GM18505 (cell line): ENCODE measurements around the gene TRPC6.

Experiments
- ATAC-seq: cut with Tn5 transposase; IDR thresholded peaks from one replicate; pipeline ENCODE4 v1.9.1; 2021; ENCODE audit not compliant: unreplicated experiment
- POLR2A ChIP-seq: IDR thresholded peaks from 4 replicates; pipeline ENCODE4 v1.6.1; 2011; ENCODE audit warnings: borderline replicate concordance; ENCODE audit not compliant: insufficient read depth, insufficient read length; ENCODE audit errors: extremely low read depth

The TRPC6 gene

DNA sequence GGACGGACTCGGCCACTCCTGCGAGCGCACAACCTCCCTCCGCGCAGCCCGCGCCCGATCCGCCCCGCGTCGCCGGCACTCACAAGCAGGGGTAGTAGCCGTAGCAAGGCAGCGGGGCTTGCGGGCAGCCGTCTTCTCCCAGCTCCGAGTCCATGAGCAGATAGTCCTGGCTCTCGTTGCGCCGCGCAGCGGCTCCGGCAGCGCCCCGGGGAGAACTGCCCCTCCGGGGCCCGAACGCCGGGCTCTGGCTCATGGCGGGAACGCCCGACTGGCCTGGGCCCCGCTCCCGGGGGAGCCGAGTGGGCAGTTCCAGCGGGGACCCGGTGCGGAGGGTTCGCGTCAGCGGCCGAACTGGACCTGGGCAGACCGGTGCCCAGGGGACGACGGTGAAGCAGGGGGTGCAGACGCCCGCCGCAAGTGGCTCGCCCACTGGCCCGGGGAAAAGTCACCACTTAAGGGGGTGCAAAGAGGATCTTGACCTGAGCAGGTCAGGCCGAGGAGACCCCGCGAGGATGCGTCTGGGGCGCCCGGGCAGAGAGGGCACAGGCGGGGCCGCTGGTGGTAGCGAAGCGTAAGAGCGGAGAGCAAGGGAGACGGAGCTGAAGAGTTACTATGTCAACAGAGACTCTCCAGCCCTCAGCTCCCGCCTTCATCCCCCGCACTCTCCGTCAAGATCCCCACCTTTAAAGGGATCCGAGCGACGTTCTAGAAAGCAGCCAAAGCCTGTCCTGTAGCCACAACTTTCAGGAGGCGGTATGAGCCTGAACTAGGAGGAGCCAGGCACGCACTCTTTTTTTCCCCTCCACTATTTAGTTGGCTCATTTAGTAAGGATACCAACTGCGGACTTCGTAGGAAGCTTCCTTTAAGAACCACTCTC is at the start of gene TRPC6:
Gene TRPC6 (minus strand): TSS at position 757 of the 878 bp plus-strand sequence. CDS start 504 bp downstream, at position 253.
- TF ChIP-seq POLR2A, result no peak
- no peak for ATAC-seq

DNA sequence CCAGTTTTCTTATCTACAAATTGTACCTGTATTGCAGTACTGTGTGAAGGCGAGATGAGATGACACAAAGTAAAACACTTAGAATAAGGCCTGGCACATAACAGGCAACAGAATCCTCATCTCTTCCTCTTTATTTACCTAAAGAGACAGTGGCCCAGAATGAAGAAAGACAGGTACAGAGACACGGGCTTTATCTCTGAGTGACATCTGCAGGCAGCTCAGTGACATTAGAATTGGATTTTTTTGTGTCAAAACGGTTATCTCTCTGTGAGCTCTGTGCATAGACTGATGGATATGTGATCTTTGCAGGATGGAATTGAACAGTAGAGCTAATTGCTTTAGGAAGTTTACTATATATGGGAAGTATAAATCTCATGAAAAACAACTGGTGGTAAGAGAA is 36.2 kb upstream of the TRPC6 start:
- TF ChIP-seq POLR2A, result no peak

DNA sequence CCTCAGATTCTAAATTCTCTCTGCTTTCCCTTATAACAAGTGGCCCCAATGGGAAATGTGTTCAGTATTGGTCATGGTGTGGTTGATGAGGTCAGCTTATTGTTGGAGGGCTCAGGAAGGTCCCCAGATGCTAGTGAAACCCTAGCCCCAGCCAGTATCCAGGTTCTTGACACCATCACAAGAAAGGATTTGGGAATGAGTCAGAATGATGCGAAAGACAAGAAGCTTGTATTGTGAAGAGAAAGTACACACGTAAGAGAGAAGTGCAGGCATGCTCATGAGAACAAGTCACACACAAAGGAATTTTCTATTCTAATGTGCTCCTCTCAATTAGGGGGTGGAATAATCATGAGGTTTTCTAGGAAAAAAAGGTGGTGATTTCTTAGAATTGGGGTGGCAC is 34.9 kb upstream of the TRPC6 start:
- no peak for TF ChIP-seq POLR2A
- no peak for ATAC-seq

More for the DNA sequence above, 36.2 kb upstream of the TRPC6 start:
- ATAC-seq, result no peak

DNA sequence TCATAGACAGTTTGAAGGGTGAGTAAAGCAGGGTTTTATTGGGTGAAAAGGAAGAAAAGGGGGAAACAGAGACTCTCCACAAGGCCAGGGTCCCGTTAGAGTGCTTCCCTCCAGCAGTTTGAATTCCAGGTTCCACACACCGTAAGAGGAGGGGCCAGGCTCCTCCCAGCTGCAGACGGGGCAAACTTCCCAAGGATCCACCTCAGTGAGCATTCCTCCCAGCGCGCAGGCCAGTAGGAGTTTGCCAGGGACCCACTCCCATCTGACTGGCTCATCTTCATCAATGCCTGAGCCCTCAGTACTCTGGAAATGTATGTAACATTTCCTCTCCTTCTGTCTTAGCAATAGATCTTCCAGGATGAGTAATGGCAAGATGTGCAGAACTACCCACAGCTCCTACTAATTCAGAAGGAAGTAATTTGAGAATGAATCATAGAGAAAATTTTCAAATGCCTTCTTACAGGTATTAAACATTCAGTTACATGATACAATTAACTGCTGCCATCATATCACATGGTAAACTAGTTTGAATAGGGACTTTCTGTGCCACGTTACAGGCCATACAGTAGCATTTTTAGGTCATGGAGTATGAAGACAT is 34.0 kb upstream of the TRPC6 start:
- ATAC-seq, result no peak
- no peak for TF ChIP-seq POLR2A

DNA sequence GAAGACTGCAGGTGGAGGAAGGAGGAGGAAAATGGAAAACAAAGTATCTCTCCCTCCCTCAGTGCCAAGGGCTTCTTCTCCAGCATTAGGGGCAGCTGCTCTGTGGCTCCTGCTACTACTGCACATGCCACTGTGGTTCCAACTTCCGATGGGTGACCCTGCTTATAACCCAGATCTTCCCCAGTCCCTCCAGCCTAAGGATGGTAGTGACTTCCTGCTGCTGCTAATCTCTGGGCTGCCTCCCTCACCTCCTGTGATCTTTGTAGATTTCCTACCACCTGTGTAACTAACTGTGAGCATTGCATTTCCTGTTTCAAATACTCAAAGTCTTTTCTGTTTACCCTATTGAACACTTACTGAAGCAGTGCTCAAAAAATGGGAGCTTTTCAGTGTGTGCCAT is 28.7 kb upstream of the TRPC6 start:
- TF ChIP-seq POLR2A, result no peak
- ATAC-seq, result no peak

DNA sequence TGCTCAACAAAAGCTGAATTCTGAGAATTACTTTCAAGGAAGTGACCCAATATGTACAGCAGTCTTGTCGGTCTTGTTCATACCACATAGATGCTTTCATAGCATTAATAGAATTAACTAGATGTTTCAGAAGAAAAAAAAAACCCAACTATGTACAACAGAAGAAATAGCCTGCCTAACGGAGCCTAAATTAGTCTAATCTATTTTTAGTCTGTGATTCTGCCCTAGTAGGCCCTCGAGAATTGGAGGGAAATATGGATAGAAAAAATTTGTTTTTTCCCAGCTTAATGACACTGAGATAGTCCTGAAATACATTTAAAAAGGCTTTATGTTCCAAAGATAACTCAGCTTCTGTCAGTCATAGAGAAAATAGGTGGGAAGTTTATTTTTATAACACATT is 17.1 kb upstream of the TRPC6 start:
- no peak for ATAC-seq
- no peak for TF ChIP-seq POLR2A

DNA sequence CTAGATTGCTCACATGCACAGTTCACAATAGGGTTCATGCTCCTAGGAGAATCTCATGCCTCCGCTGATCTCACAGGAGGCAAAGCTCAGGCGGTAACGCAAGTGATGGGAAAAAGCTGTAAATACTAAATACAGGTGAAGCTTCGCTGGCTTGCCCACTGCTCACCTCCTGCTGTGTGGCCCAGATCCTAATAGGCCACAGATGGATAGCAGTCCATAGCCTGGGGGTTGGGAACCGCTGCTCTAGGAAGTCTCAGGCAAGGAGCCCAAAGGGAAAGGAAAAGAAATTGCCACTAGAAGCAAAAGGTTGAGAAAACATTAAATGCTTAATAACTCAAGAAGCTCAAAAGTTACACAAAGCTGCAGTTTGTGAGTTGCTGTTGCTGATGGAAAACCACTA is 3.2 kb upstream of the TRPC6 start:
- no peak for ATAC-seq

DNA sequence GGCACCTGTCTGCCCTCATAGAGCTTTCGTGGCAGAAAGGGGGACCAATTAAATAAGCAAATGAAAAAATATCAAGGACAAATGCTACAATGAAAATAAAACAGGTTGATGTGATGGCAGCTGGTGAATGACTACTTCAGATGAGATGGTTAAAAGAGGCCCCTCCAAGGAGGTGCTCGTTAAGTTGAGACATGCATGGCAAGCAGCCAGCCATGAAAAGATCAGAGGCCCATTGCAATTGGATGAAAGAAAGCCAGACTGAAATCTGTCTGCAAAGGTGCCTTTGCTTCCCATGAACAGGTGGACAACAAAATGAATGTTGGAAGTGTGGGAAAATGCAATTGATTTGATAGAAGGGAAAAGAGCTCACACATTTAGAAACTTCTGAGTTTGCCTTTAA is 848 bp upstream of the TRPC6 start:
- TF ChIP-seq POLR2A, result no peak
- ATAC-seq, result no peak

More for the DNA sequence above, 3.2 kb upstream of the TRPC6 start:
- TF ChIP-seq POLR2A, result no peak

DNA sequence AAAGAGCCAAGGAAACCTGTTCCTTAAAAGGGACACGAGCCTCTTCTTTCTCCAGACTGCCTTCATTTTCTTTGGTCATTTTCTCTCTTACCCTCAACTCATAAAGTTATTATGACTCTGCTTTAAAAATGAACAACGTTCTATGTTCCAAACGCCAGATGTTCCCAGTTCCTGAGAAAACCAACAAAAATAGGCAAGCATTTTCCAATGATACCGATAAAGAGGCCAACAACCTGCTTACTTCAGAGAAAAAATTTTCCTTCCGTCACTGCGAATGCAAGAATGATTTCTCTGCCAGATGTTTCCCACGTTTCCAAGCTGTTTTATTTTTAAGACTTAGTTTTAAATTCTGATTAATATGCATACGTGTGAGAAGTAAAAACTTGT is 315 bp upstream of the TRPC6 start:
- ATAC-seq, result no peak
- TF ChIP-seq POLR2A, result no peak

DNA sequence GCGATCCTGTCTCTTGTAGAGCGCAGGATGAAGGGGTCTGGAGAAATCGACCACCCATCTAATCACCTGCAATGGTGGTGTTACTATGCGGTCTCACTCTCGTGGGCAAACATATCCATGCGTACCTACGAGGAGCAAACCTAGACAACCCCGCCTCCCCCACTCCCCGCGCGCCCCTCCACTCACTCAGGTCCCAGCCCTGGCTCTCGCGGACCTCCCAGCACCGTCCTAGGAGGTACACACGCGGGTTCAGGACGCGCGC is 887 bp downstream of the TRPC6 start:
- no peak for TF ChIP-seq POLR2A
- no peak for ATAC-seq

DNA sequence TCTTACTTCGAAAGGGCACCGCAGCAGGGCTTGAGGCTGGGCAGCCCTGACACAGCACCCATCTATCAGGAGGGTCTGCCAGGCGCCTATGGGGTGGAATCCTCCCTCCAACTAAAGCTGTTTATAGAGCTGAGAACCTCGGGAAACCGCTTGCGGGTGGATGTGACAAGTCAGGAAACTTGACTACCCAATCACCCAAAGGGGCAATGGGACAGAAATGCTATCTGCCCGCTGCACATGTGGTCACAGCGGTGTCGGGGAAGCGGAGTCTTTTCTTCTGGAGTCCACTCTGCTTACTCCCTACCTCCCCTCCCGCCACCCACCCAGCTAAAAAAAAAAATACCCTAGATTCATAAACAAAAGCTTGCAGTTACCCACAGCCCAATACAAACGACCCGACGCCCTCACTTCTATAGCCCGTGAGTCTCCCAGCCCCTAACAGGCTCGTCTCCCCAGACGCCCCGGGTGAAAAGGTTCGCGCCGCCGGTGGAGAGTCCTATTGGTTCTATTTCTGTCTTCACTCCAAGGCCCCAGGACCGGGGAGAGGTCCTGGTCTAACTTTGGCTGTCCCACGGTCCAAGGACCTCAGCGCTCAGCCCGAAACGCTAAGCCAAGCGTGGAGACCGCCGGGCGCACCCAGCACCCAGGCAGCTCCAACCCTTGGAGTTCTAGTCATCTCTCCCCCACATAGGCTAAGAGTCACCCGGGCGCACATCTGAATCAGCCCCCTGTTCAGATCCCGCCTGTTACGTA is 1.4 kb downstream of the TRPC6 start:
- ATAC-seq, result no peak

DNA sequence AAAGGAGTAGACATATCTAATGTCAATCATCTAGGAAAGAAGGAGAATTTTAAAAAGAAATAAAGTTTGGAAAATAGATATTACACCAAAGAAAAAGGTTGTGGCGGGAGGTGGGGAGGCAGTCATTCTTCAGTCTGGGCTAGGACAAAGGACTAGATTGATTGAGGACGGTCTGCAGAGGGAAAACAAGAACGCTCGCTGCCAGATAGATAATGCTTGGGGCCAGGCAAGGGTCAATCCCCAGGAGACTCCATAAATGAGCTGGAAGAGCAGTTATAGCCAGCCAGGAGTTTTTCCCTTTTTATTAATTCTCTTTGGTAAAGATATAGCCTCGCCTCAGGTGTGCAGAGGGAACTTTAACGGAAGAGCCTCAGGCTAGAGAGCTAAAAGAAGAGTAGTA is 6.3 kb downstream of the TRPC6 start:
- no peak for TF ChIP-seq POLR2A
- ATAC-seq, result no peak

More for the DNA sequence above, 1.4 kb downstream of the TRPC6 start:
- no peak for TF ChIP-seq POLR2A

DNA sequence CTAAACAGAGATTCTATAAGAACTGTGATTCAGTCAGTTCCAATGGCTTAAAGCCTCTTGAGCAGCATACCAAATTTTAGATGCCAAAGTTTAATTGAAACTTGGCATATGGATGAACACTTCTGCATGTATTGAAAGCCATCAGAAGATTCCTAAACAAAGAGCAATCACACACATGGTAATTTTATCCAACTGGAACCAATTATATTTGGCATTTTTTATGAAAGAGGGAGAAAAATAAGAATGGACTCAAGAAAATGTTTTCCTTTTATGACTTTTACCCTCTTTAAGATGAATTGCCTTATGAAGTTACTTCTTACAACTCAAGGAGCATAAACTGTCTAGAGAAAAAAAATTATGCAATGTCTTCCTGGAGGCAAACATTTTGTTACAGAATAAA is 7.4 kb downstream of the TRPC6 start:
- ATAC-seq, result no peak
- TF ChIP-seq POLR2A, result no peak

DNA sequence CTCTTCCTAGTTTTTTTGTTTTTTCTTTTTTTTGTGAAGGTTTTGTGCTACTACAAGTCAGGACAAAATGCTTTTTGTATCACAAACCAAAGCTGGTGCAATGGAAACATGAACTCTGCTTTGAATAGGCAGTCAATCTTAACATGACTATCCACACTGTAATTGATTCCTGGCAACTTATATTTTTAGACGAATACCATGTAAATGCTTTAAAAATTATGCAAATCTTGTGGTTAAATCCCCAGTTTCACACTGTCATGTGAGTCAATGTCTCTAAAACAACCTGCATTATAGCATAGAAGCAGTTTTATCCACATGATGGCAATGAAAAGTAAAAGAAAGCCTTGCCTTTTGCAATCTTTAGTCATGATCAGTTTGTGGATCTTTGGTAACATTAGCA is 8.9 kb downstream of the TRPC6 start:
- no peak for ATAC-seq
- TF ChIP-seq POLR2A, result no peak
